Measurements from ENCODE around the gene DDX20. TPM values are rescaled to one million over a fixed set of nuclear protein-coding genes. Genes with fewer than 3 reads are reported as not detected.

Gene DDX20
- total RNA-seq, 2 donors from 2014 or later, result 6.1 to 8.8 TPM

- no peak for DNase-seq (ENCODE audit: low spot score)
- Histone ChIP-seq H3K9me3 (no peaks in the 10 kb centered on the region), H3K4me3 (no peak overlapping the region), H3K27ac (no peak overlapping the region), H3K27me3 (no peaks in the 10 kb centered on the region), H3K4me1 (no peaks in the 10 kb centered on the region), H3K36me3 (peaks cover 43% of the 10 kb centered on the region)
- no peak for TF ChIP-seq CTCF (IDR thresholded peaks at IDR 0.05)
Measured at GRCh38 chr1:111768023-111768422, 12.3 kb downstream of the DDX20 start.

GRCh38 chr1:111768625-111769024 lies 12.9 kb downstream of the DDX20 start:
- no peaks in the 10 kb centered on the region for H3K4me1 ChIP-seq
- no peak overlapping the region for H3K27ac ChIP-seq
- TF ChIP-seq CTCF (IDR thresholded peaks at IDR 0.05), result no peak
- no peaks in the 10 kb centered on the region for H3K9me3 ChIP-seq
- DNase-seq (ENCODE audit: low spot score), result no peak
- peaks cover 37% of the 10 kb centered on the region for H3K36me3 ChIP-seq
- no peak overlapping the region for H3K4me3 ChIP-seq
- H3K27me3 ChIP-seq, result no peaks in the 10 kb centered on the region

DNA sequence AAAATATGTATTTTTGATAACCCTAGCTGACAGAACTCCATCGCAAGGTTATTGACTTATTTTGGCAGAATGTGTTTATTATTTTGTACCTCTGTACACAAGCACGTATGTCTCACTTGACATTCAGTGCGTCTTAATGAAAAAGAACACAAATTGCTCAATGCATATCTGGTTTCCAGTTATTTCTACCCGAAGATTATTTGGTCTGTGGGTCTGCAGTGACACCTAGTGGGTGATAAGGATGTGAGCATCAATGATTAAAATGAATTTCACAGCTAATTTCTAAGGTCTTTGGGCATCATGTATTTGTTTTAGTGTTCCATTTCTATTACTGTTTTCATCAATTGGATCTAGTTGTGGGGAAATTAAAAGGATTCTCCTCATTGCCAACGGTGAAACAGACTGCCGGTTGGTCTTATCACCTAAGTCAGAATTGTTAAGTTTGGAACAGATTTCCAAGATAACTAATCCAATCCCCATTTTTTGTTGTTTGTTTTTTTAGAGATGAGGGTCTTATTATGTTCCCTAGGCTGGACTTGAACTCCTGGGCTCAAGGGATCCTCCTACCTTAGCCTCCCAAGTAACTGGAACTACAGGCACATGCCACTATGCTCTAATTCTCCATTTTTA lies 13.9 kb downstream of the DDX20 start:
- H3K4me1 ChIP-seq, result no peaks in the 10 kb centered on the region
- peak; percentile 39 to 84 for TF ChIP-seq CTCF (IDR thresholded peaks at IDR 0.05)
- H3K27me3 ChIP-seq, result no peaks in the 10 kb centered on the region
- H3K4me3 ChIP-seq, result no peak overlapping the region
- no peaks in the 10 kb centered on the region for H3K9me3 ChIP-seq
- DNase-seq (ENCODE audit: low spot score), result no peak
- no peak overlapping the region for H3K27ac ChIP-seq
- peaks cover 29% of the 10 kb centered on the region for H3K36me3 ChIP-seq

DNA sequence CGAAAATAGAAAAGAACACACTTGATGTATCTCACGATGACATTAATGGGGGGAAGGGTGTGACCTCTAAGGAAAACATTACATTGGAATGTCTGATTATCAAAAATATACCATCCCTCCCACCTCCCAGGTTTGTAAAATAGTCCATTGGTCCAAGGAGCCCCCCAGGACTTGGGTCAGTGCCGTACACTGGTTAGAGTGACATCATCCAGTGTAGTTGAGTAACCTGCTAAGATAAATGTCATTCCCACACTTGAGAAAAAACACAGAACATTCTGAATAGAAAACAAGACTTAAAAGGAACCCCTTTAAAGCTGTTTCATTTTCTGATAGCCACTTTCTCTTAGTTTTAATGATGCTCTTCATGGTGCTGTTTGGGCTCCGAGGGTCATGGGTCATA lies 15.2 kb downstream of the DDX20 start:
- no peaks in the 10 kb centered on the region for H3K9me3 ChIP-seq
- H3K36me3 ChIP-seq, result peaks cover 16% of the 10 kb centered on the region
- H3K4me3 ChIP-seq, result no peak overlapping the region
- TF ChIP-seq CTCF (IDR thresholded peaks at IDR 0.05), result no peak
- H3K4me1 ChIP-seq, result no peaks in the 10 kb centered on the region
- H3K27me3 ChIP-seq, result no peaks in the 10 kb centered on the region
- no peak overlapping the region for H3K27ac ChIP-seq
- no peak for DNase-seq (ENCODE audit: low spot score)

DNA sequence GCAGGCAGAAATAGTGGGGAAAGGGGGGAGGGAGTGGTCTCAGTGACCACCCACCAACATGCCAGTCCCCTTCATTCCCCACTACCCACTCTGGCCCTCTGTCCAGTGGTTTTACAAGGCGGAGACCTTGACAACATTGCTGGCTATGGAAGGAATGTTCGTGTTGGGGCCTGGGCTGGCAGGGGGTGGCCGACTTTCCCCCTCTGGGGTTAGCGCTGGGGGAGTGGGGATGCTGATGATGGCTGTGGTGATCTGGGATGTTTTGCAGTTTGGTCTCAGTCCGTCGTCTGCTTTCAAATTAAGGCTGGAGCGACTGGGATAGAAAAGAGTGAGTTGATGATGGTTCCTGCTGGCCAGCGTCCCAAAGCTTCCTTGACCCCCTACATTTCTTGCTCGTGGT lies 20.3 kb downstream of the DDX20 start:
- no peak for TF ChIP-seq CTCF (IDR thresholded peaks at IDR 0.05)
- no peaks in the 10 kb centered on the region for H3K4me1 ChIP-seq
- H3K36me3 ChIP-seq, result peaks cover 12% of the 10 kb centered on the region
- no peak overlapping the region for H3K27ac ChIP-seq
- no peaks in the 10 kb centered on the region for H3K27me3 ChIP-seq
- DNase-seq (ENCODE audit: low spot score), result no peak
- no peaks in the 10 kb centered on the region for H3K9me3 ChIP-seq
- no peak overlapping the region for H3K4me3 ChIP-seq

GRCh38 chr1:111776391-111776790 lies 20.7 kb downstream of the DDX20 start:
- Histone ChIP-seq H3K4me3 (no peak overlapping the region), H3K36me3 (peaks cover 12% of the 10 kb centered on the region), H3K27me3 (no peaks in the 10 kb centered on the region), H3K27ac (no peak overlapping the region), H3K9me3 (no peaks in the 10 kb centered on the region), H3K4me1 (no peaks in the 10 kb centered on the region)
- DNase-seq (ENCODE audit: low spot score), result no peak
- TF ChIP-seq CTCF (IDR thresholded peaks at IDR 0.05), result no peak

Data from right atrium auricular region (tissue), 2 donors.